ENCODE measurements around the gene SERPINA4. TPM values are rescaled to one million over a fixed set of nuclear protein-coding genes. Genes with fewer than 3 reads are reported as not detected.

The SERPINA4 gene
- total and polyA plus RNA-seq, 2 experiments from 2014 or later: not detected

DNA sequence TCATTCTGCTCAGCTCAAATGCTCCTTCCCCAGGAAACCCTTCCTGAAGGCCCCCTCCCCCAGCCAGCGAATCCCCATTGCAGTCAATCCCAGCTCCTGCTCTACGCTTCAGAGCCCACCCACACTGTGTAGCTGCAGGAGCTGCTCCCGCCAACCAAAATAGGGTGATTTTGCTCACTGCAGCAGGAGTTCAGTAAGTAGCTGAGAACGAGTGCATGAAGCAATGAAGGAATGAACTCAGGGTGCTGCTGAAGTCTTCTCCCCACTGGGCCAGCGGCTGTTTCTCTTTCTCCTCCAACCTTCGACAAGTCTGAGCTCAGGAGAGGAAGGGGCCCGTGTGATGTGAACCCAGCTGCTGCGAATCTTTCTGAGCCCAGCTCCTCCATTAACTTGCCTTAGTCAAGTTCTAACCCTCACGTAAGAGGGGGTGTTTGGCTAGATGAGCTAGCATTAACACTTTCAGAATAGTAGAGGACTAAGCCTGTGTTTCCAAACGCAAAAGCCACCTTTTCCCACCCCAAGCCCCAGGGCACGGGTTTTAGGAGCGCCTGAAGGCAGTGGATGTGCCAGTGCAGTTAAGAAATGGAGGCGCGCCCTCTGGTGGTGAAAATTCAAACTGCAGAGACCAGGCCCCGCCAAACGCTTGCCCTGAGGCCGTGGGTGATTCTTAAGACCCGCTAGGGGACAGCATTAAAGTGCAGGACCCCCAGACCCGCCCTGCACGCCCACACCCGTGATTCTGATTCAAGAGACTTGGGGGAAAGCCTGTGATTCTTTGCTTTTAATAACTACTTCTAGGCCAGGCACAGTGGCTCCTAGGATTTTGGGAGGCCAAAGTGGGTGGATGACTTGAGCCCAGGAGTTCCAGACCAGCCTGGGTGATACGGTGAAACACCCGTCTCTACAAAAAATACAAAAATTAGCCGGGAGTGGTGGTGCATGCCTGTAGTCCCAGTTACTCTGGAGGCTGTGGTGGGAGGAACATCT lies 11.9 kb upstream of the SERPINA4 start:
- no peak overlapping the region for H3K4me3 ChIP-seq
- Mint-ChIP-seq H3K27ac (no peak overlapping the region), H3K36me3 (ENCODE audit: low read depth) (no peaks in the 10 kb centered on the region), H3K4me3 (no peak overlapping the region), H3K4me1 (peaks cover 5% of the 10 kb centered on the region), H3K27me3 (ENCODE audit: insufficient read depth, low read depth, poor library complexity) (peaks cover 11% of the 10 kb centered on the region), H3K9me3 (peaks cover 3% of the 10 kb centered on the region; the same call in 2 of the 3 replicates)
- no peaks in the 10 kb centered on the region for H3F3A ChIP-seq (replicated peaks; ENCODE audit: low read depth)
- no peaks in the 10 kb centered on the region for H3K36me3 ChIP-seq (ENCODE audit: insufficient read depth)
- peak overlapping the region; percentile 83 for H2AFZ ChIP-seq
- no peaks in the 10 kb centered on the region for H3K27me3 ChIP-seq (ENCODE audit: insufficient read depth)
- H4K20me1 ChIP-seq (replicated peaks; ENCODE audit: insufficient read depth): no peaks in the 10 kb centered on the region
- no peaks in the 10 kb centered on the region for H3K79me2 ChIP-seq (replicated peaks; ENCODE audit: insufficient read depth)
- 0 out of 2 replicates have a peak overlapping the region, but pooled peaks have one; percentile 20 for H3K4me2 ChIP-seq
- no peak overlapping the region for H3K27ac ChIP-seq (ENCODE audit: low read depth)
- DNase-seq (ENCODE audit: low spot score) (peak; percentile 90), ATAC-seq (peak; percentile 95)
- peaks cover 7% of the 10 kb centered on the region; the same call in 1 of the 2 replicates for H3K4me1 ChIP-seq (ENCODE audit: insufficient read depth)
- TF ChIP-seq CREB1 (CRISPR knock-in tag; IDR thresholded peaks at IDR 0.05; ENCODE audit: low read depth): no peak
- TF ChIP-seq POLR2AphosphoS5 (IDR thresholded peaks at IDR 0.05; ENCODE audit: low read depth): no peak
- no peak for TF ChIP-seq EZH2 (IDR thresholded peaks at IDR 0.05; ENCODE audit: low read depth, unreplicated experiment)
- TF ChIP-seq STAT1 (IDR thresholded peaks at IDR 0.05; ENCODE audit: unreplicated experiment): no peak
- TF ChIP-seq, protein P1, sequence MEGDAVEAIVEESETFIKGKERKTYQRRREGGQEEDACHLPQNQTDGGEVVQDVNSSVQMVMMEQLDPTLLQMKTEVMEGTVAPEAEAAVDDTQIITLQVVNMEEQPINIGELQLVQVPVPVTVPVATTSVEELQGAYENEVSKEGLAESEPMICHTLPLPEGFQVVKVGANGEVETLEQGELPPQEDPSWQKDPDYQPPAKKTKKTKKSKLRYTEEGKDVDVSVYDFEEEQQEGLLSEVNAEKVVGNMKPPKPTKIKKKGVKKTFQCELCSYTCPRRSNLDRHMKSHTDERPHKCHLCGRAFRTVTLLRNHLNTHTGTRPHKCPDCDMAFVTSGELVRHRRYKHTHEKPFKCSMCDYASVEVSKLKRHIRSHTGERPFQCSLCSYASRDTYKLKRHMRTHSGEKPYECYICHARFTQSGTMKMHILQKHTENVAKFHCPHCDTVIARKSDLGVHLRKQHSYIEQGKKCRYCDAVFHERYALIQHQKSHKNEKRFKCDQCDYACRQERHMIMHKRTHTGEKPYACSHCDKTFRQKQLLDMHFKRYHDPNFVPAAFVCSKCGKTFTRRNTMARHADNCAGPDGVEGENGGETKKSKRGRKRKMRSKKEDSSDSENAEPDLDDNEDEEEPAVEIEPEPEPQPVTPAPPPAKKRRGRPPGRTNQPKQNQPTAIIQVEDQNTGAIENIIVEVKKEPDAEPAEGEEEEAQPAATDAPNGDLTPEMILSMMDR (conservative IDR thresholded peaks at IDR 0.05; ENCODE audit: low read depth in 2 of 2): peak; percentile 90 to 95
- H3K9me2 ChIP-seq (ENCODE audit: insufficient read depth): no peaks in the 10 kb centered on the region

DNA sequence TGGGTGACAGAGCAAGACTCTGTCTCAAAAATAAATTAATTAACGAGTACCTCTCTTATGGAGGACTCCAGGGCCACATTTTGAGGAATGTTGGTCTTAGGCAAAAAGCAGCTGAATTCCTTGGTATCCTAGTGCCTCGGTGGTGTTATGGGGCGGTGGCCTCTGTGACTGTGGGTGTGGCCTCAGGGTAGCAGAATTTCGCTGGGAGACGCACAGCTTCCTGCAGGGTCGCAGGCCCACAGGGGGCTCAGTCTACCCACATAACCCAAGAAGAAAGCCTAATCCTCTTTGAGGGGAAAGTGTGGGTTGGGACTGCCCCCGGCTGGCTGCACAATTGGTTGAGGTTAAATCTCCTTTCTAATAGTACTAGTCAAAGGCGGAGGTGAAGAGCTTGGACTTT lies 11.2 kb upstream of the SERPINA4 start:
- no peaks in the 10 kb centered on the region for H3K36me3 Mint-ChIP-seq (ENCODE audit: low read depth)
- H3K27me3 ChIP-seq (ENCODE audit: insufficient read depth): no peaks in the 10 kb centered on the region
- H3K9me3 Mint-ChIP-seq: peaks cover 10% of the 10 kb centered on the region; the same call in 2 of the 3 replicates
- H3K27ac Mint-ChIP-seq: no peak overlapping the region
- no peak overlapping the region for H3K4me3 Mint-ChIP-seq
- H3K79me2 ChIP-seq (replicated peaks; ENCODE audit: insufficient read depth): no peaks in the 10 kb centered on the region
- H3K9me2 ChIP-seq (ENCODE audit: insufficient read depth): no peaks in the 10 kb centered on the region
- ATAC-seq (peak; percentile 68), DNase-seq (ENCODE audit: low spot score) (peak; percentile 27)
- no peaks in the 10 kb centered on the region for H4K20me1 ChIP-seq (replicated peaks; ENCODE audit: insufficient read depth)
- peaks cover 11% of the 10 kb centered on the region for H3K27me3 Mint-ChIP-seq (ENCODE audit: insufficient read depth, low read depth, poor library complexity)
- no peaks in the 10 kb centered on the region; the same call in none of the 3 replicates for H3K4me1 Mint-ChIP-seq
- no peak overlapping the region for H3K27ac ChIP-seq (ENCODE audit: low read depth)
- no peaks in the 10 kb centered on the region for H3K36me3 ChIP-seq (ENCODE audit: insufficient read depth)
- peaks cover 1% of the 10 kb centered on the region; the same call in 1 of the 2 replicates for H3K4me1 ChIP-seq (ENCODE audit: insufficient read depth)
- peak overlapping the region; percentile 83; the same call in 1 of the 2 replicates for H2AFZ ChIP-seq
- TF ChIP-seq, protein P1 (conservative IDR thresholded peaks at IDR 0.05; ENCODE audit: low read depth in 2 of 2): peak in 1 of 2 experiments; percentile 36; a peak in 2 of 4 replicates
- no peak for TF ChIP-seq EZH2 (IDR thresholded peaks at IDR 0.05; ENCODE audit: low read depth, unreplicated experiment)
- no peak overlapping the region for H3K4me3 ChIP-seq
- H3K4me2 ChIP-seq: no peak overlapping the region
- H3F3A ChIP-seq (replicated peaks; ENCODE audit: low read depth): no peaks in the 10 kb centered on the region

All from GM23338 (cell line).